HG03342 (cell line): ENCODE data around the gene LAMC3.

Experiments
- ATAC-seq: cut with Tn5 transposase; IDR thresholded peaks from one replicate; pipeline ENCODE4 v1.9.1; 2021; ENCODE audit warnings: mild to moderate bottlenecking, moderate library complexity; ENCODE audit not compliant: unreplicated experiment

LAMC3 gene

DNA sequence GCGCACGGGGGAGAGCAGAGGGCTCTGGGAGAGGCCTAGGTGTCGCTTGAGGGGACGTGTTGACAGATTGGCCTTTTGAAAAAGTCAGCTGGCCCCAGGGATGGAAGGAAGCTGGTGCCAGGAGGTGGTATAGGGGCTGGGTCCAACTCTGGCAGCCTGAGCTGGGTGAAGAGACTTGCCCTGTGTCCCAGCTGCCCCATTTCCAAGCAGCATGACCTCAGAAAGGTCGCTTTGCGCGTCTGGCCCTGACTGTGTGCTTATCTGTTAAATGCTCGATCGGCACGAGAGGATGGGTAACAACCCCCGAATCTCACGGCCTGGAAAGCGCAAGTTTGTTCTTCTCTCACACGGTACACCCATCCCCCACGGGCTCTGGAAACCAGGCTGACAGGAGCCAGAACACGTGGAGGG is 31.2 kb upstream of the LAMC3 start:
- ATAC-seq: no peak

- no peak for ATAC-seq
These were observed 29.2 kb upstream of the LAMC3 start for GRCh38 chr9:130979591-130980385.

DNA sequence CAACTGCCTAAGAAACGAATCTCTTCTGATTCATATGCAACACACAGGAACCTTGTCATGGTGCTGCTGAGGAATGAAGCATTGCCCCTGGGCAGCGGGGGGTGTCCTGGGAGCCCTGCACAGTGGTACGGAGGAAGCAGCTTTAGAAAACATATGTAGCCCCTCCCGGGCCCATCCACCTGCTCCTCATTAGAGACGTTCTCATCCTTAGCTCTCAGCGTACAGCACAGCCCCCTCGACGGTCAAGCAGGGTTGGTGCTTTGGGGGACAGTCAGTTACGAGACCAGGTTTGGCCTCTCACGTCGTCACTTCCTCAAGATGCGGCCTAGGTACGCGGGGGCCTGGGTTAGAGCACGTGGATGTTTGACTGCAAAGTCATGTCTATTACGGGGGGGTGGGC is 28.4 kb upstream of the LAMC3 start:
- ATAC-seq: no peak

- no peak for ATAC-seq
These were observed 27.8 kb upstream of the LAMC3 start for GRCh38 chr9:130981002-130981755.

- ATAC-seq: no peak
These were observed 27.2 kb upstream of the LAMC3 start for GRCh38 chr9:130981756-130982137.

GRCh38 chr9:130982636-130983358 is 26.2 kb upstream of the LAMC3 start:
- no peak for ATAC-seq

GRCh38 chr9:130983359-130983670 is 25.7 kb upstream of the LAMC3 start:
- no peak for ATAC-seq

GRCh38 chr9:130983970-130984369 is 25.0 kb upstream of the LAMC3 start:
- ATAC-seq: no peak

DNA sequence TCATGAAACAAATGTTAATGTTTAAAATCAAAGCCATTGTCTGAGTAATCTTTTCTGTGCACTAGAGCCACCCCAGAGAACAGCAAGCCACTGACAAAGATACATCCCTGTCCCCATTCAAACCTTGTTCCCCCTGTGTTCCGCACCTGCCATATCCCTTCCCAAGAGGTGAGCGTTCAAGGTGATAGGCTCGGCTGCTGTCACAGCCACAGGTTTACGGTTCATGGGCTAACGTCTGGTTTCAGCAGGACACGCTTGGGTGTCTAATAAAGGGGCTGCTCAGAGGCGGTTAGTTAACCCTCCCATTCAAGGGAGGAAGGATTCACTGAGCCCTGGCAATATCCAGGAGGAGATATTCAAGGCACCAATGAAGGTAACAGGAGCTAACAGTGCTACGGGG is 24.5 kb upstream of the LAMC3 start:
- no peak for ATAC-seq

GRCh38 chr9:130985029-130985428 is 23.9 kb upstream of the LAMC3 start:
- no peak for ATAC-seq

DNA sequence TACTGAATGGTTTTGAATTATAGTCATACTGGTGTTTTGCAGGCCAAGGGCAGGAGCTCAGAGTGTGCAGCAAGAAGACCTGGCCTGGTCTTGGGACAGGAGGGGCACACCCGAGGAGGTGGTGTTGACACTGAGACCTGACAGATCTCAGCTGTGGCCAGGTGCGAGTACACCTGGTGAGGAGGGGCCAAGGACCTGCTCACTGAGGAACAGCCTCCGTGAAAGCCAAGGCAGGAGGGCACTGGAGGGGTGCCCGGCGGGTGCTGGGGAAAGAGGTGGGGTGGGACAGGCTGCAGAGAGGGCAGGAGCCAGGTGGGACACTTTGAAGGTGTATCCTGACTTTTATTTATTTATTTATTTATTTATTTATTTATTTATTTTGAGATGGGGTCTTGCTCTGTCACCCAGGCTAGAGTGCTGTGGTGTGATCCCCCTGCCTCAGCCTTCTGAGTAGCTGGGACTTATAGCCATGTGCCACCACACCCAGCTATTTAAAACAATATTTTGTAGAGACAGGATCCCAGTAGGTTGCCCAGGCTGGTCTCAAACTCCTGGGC is 23.3 kb upstream of the LAMC3 start:
- no peak for ATAC-seq

DNA sequence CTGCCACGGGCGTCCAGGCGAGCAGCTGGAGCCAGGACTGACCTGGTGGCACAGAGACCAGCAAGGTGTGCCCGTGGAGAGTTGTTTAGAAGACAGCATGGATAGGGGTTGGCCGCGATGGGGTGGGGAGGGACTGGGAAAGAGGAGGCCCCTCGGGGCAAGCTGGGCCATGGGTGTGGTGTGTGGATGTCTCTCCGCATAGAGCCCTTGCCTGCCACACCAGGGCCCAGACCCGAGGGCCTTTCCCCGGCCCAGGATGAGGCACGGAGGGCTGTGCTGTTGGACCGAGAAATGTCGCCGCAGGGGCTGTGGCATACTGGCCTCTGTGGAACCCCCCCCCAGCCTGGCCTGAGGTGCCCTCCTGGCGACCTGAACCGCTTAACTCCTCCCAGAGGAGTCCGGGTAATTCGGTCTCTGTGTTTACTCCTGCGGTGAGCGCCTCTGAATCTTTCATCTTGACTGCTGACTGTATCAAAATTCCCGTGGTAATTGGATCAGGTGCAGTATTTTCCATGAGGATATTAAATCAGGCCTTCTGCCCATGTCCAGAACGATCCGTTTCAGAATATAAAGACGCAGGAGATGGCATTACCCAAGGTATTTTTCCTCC is 22.5 kb upstream of the LAMC3 start:
- ATAC-seq: no peak

- no peak for ATAC-seq
These were observed 21.9 kb upstream of the LAMC3 start for GRCh38 chr9:130987054-130987453.

DNA sequence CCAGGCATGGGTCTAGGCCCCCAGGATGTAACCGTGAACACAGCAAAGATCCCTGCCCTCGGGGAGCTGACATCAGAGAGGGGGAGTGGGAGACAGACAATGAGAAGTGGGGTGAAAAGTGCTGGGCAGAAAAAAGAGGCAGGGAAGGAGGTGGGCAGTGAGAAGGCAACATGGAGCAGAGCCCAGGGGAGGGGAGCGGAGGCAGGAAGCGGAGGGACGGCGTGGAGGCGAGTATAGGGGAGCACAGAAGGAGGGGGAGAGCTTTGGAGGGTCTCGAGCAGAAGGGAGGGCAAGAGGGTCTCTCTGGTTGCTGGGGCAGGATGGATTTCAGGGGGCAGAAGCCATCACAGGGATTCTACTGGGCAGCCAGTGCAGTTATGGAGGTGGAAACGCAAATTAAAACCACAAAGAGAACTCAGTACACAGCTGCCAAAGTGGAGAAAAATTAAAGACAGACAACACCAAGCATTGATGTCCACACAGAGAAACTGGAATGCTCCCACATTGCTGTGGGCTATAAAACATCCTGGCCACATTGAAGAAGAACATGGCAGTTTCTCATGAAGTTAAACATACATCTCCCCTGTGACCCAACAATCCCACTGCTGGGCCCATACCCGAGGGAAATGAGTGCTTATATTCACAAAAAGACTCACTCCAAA is 21.1 kb upstream of the LAMC3 start:
- no peak for ATAC-seq

DNA sequence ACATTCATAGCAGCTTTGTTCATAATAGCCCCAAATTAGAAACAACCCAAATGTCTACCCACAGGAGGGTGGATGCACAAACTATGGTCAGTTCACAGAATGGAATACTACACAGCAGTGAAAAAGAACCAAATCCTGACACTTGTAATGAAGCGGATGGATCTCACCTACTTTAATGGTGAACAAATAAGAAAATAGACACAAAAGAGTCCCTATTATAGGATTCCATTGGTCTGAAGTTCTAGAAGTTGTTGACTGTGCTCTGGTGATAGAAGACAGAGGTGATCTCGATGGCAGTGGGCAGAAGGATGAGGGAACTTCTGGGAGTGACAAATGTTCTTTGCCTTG is 20.6 kb upstream of the LAMC3 start:
- no peak for ATAC-seq

- ATAC-seq: no peak
These were observed 20.1 kb upstream of the LAMC3 start for GRCh38 chr9:130988905-130989304.

DNA sequence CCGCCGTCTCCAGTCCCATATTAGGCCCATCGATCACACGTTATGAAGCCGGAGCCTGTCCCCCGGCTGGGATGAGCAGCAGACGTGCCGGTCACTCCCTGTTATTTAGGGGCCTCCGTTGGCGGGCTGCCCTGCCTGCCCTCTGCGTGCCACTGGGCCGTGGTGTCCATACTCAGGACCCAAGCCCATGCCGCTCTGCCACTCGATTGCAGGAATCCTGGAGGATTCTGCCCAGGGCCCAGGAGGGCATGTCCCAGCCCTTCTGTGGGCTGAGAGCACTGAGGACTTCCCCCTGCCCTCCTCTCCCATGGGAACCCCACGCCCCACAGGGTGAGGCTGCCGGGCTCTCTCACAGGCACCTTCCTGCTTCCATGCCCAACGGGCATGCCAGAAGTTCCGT is 19.6 kb upstream of the LAMC3 start:
- ATAC-seq: no peak

DNA sequence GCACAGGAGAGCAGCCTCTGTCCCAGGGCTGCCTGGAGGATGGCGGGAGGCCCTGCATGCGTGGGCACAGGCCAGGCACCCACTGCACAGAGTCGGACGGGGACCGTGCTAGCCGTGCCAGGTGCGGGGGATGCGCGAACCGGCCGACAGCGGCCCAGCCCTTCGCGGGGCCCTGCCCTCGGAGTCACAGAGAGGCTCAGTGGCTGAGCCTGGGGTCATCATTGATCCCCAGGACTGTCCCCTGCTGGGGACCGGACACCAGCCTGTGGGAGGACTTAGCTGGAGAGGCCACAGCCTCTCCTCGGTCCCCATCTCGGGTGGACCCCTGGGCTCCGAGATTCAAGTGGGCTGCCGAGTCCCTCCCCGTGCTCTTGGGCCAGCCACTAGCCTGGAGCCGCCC is 19.1 kb upstream of the LAMC3 start:
- ATAC-seq: no peak

GRCh38 chr9:130990306-130990977 is 18.5 kb upstream of the LAMC3 start:
- no peak for ATAC-seq
